HG03060 (cell line): ENCODE data around the gene TOMT.
"Not testable (repeated sequence)": the region's sequence is repeated elsewhere in the genome, so short reads cannot be mapped to it uniquely, and the experiment has no call there.

Experiments used
- ATAC-seq: cut with Tn5 transposase; IDR thresholded peaks from one replicate; pipeline ENCODE4 v1.9.1; 2021; ENCODE audit warnings: low read depth, moderate number of reproducible peaks; ENCODE audit not compliant: unreplicated experiment

The TOMT gene

GRCh38 chr11:72123117-72123653 lies 17.5 kb downstream of the TOMT start:
- ATAC-seq: no peak

GRCh38 chr11:72124046-72124445 lies 18.3 kb downstream of the TOMT start:
- no peak for ATAC-seq

- ATAC-seq: no peak
Measured at GRCh38 chr11:72125956-72126355, 20.2 kb downstream of the TOMT start.

- no peak for ATAC-seq
Measured at GRCh38 chr11:72127923-72128322, 22.2 kb downstream of the TOMT start.

GRCh38 chr11:72129381-72129780 lies 23.7 kb downstream of the TOMT start:
- no peak for ATAC-seq

GRCh38 chr11:72132646-72133045 lies 26.9 kb downstream of the TOMT start:
- ATAC-seq: no peak

- not testable (repeated sequence) for ATAC-seq
Measured at GRCh38 chr11:72135473-72135872, 29.7 kb downstream of the TOMT start, which contains the start of gene FOLR3. Gene FOLR3, plus strand, starts transcription at chr11:72135725. Its CDS starts 228 bp downstream, at chr11:72135953.

- ATAC-seq: no peak
Measured at GRCh38 chr11:72135891-72136683, 30.4 kb downstream of the TOMT start.

GRCh38 chr11:72136684-72137262 lies 31.0 kb downstream of the TOMT start:
- ATAC-seq: no peak

GRCh38 chr11:72138821-72139390 lies 33.2 kb downstream of the TOMT start:
- ATAC-seq: no peak

- no peak for ATAC-seq
Measured at GRCh38 chr11:72139500-72139899, 33.8 kb downstream of the TOMT start.

- no peak for ATAC-seq
Measured at GRCh38 chr11:72140661-72141060, 34.9 kb downstream of the TOMT start.

- no peak for ATAC-seq
Measured at GRCh38 chr11:72141066-72141465, 35.3 kb downstream of the TOMT start.

GRCh38 chr11:72142086-72142485 lies 36.4 kb downstream of the TOMT start:
- ATAC-seq: not testable (repeated sequence)

- ATAC-seq: not testable (repeated sequence)
Measured at GRCh38 chr11:72142543-72142942, 36.8 kb downstream of the TOMT start.

- no peak for ATAC-seq
Measured at GRCh38 chr11:72144807-72145565, 39.3 kb downstream of the TOMT start.

- ATAC-seq: no peak
Measured at GRCh38 chr11:72146625-72147024, 40.9 kb downstream of the TOMT start.

GRCh38 chr11:72150882-72151281 lies 45.2 kb downstream of the TOMT start:
- ATAC-seq: no peak

- not testable (repeated sequence) for ATAC-seq
Measured at GRCh38 chr11:72153874-72154273, 48.1 kb downstream of the TOMT start.

GRCh38 chr11:72154816-72155215 lies 49.1 kb downstream of the TOMT start:
- ATAC-seq: no peak

- ATAC-seq: no peak
Measured at GRCh38 chr11:72155751-72156150, 50.0 kb downstream of the TOMT start.
